SK-N-MC (cell line): ENCODE data around the gene SLC35G4.

Experiments
- DNase-seq: peaks from one replicate; pipeline ENCODE4 v3.0.0-alpha.2; 2011; ENCODE audit warnings: low read depth, low spot score
- H3K27ac ChIP-seq: fragments of 200-600 bp; sonication (generic); 2 replicates; pipeline ENCODE4 v1.5.1; 2016; ENCODE audit warnings: mixed run types
- H3K36me3 ChIP-seq: fragments of 200-600 bp; sonication (generic); 2 replicates; pipeline ENCODE4 v1.6.1; 2017; ENCODE audit warnings: antibody characterized with exemption, low read length, mixed read lengths; ENCODE audit not compliant: insufficient read depth
- H3K4me3 ChIP-seq: fragments of 200-600 bp; sonication (generic); 2 replicates; pipeline ENCODE4 v1.5.1; 2016
- H3K9ac ChIP-seq: fragments of 200-600 bp; sonication (generic); 2 replicates; pipeline ENCODE4 v1.8.0; 2017; ENCODE audit warnings: mixed run types, mixed read lengths; ENCODE audit not compliant: insufficient read length
- H3K9me3 ChIP-seq: fragments of 200-600 bp; sonication (generic); 2 replicates; pipeline ENCODE4 v1.6.1; 2017; ENCODE audit warnings: low read depth, mild to moderate bottlenecking, antibody characterized with exemption, low read length, moderate library complexity, mixed read lengths
- EZH2 ChIP-seq: fragments of 200-600 bp; sonication (generic); IDR thresholded peaks from one replicate; pipeline ENCODE4 v1.6.1; 2017; ENCODE audit warnings: antibody characterized with exemption
- FOXP2 ChIP-seq: optimal IDR thresholded peaks from 2 replicates; pipeline ENCODE3; 2011; ENCODE audit warnings: mild to moderate bottlenecking, moderate library complexity; ENCODE audit not compliant: insufficient read depth; ENCODE audit errors: extremely low read length, control extremely low read depth
- POLR2AphosphoS5 ChIP-seq: IDR thresholded peaks from 2 replicates; pipeline ENCODE4 v1.6.1; 2012; ENCODE audit warnings: mild to moderate bottlenecking, low read depth, low read length, borderline replicate concordance

Gene SLC35G4

DNA sequence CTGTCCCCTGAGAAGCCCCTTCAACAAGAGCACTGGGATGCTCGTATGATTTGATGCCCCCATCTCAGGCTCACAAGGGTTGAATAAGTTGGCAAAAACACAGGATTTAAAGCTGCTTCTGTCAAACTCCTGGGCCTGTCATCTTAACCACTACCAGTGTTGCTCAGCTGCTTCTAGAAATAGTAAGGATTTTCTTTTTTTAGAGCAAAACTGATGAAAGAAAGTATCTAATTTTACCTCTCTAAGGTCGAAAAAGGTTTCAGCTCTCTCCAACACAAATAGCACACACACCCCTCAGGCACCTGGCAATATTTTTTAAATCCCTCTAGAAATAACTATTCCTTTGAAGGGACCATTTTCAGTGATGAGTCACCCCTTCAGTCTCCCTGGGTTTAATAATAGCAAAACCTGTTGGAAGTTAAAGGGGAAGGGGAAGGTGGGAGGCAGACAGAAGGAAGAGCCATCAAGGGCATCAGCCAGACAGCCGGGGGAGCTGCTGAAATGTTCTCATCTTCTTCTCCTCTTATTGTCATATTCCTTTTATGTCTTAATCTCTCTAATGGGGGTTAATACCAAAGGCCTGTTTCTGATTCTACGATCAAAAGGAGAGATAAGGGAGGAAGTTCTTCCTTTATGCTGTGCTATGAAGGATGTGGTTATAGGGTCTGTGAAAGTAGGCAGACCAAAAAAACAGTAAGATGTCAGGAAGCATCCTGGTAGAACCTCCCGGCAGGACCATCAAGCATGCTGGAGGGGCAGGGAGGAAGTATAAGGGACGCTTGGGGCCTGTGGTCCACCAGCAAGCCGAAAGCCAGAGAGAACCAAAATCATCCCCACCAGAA lies 31.9 kb upstream of the SLC35G4 start:
- H3K4me3 ChIP-seq: no peak overlapping the region
- no peak overlapping the region for H3K27ac ChIP-seq
- H3K9me3 ChIP-seq: no peaks in the 10 kb centered on the region
- TF ChIP-seq POLR2AphosphoS5 (no peak), EZH2 (no peak), FOXP2 (no peak)
- no peak for DNase-seq
- H3K9ac ChIP-seq: no peak overlapping the region
- no peaks in the 10 kb centered on the region for H3K36me3 ChIP-seq

DNA sequence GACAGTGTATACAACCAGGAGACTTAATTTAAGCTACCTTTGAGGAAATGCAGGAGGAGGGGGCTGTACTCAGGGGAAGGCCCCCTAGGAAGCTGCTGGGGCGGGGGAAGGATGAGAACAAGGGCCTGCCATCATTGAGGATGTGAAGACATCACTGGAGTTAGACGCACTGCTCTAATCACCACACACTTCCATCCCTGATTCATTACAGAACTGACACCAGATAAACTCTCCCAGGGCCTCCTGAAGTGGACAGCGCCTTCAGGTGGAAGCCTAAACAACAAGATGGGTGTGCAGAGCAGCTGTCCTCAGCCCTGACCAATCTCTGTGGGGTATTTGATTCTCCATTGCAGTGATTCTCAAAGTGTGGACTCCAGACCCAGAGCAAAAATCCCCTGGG lies 30.6 kb upstream of the SLC35G4 start:
- no peak overlapping the region for H3K9ac ChIP-seq
- no peak overlapping the region for H3K4me3 ChIP-seq
- no peaks in the 10 kb centered on the region for H3K9me3 ChIP-seq
- no peak for DNase-seq
- TF ChIP-seq EZH2: no peak
- no peak for TF ChIP-seq FOXP2
- no peak for TF ChIP-seq POLR2AphosphoS5
- no peak overlapping the region for H3K27ac ChIP-seq
- H3K36me3 ChIP-seq: no peaks in the 10 kb centered on the region

DNA sequence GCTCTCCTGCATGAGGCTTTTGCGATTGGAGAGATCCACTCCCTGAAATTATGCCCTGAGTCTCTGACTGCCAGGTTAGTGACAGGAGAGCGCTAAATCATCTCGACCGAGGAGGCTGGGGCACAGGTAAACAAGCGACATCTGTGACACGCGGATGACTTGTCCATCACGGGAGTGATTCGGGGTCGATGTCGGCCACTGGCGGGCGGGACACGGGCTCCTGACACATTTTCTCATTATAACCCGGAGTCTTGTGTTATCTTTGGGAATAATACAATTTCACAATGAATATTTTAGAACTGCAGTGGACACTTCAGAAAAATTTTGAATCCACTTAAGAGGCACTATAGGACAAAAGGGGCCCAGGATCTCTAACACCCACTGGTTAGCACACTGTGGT lies 29.5 kb upstream of the SLC35G4 start:
- no peaks in the 10 kb centered on the region for H3K36me3 ChIP-seq
- no peak overlapping the region for H3K9ac ChIP-seq
- no peak for TF ChIP-seq POLR2AphosphoS5
- no peak for TF ChIP-seq EZH2
- TF ChIP-seq FOXP2: no peak
- no peaks in the 10 kb centered on the region for H3K9me3 ChIP-seq
- no peak overlapping the region for H3K4me3 ChIP-seq
- DNase-seq: no peak
- no peak overlapping the region for H3K27ac ChIP-seq

DNA sequence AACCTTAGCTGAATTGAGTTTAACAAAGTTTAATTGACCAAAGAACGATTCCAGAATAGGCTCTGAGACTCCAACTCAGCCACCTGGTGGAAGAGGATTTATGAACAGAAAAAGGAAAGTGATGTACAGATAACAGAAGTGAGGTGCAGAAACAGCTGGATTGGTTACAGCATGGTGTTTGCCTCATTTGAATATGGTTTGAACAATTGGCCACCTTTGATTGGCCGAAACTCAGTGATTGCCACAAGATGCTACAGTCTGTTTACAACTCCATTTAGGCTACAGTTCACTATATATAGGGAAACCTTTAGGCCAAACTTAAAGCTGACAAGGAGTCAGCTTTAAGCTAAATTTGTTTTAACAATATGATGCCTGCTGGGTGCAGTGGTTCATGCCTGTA lies 28.1 kb upstream of the SLC35G4 start:
- DNase-seq: no peak
- no peak overlapping the region for H3K4me3 ChIP-seq
- H3K27ac ChIP-seq: no peak overlapping the region
- no peak for TF ChIP-seq POLR2AphosphoS5
- no peak for TF ChIP-seq FOXP2
- TF ChIP-seq EZH2: no peak
- no peaks in the 10 kb centered on the region for H3K9me3 ChIP-seq
- H3K9ac ChIP-seq: no peak overlapping the region
- H3K36me3 ChIP-seq: no peaks in the 10 kb centered on the region

DNA sequence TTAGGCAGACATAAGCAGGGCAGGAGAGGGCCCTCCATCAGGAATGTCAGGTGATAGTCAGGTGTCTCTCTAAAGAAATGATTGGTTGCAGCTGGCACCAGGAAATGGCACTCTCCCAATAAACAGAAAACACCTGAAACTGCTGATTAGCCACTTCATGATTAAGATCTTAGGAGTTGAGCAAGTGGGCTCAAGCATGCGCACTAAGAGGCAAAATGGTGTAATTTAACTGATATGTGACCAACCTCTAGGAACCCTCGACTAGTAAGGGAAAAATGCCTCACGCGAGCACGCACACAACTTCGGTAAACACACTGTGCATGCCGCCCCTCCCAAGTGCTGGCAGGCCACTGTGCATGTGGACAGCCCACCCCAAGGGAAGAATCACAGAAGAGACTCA lies 23.8 kb upstream of the SLC35G4 start:
- H3K27ac ChIP-seq: no peak overlapping the region
- H3K9ac ChIP-seq: no peak overlapping the region
- no peaks in the 10 kb centered on the region for H3K36me3 ChIP-seq
- TF ChIP-seq EZH2 (no peak), POLR2AphosphoS5 (no peak), FOXP2 (no peak)
- no peak overlapping the region for H3K4me3 ChIP-seq
- no peaks in the 10 kb centered on the region for H3K9me3 ChIP-seq
- no peak for DNase-seq

DNA sequence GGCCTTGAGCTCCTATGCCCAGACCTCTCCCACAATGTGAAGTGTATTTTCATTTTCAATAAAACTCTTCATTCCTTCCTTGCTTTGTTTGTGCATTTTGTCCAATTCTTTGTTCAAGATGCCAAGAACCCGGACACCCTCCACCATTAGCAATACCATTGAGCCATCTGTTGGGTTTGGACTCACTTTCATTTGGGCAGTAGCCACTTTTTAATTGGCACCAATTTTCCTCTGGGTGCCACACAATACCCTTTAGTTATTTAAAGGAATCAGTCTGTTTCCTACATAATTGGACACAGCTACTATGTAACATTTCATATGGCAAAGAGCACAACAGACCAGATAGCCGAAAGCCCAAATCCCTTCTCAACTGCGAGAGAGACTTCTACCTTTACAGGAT lies 22.5 kb upstream of the SLC35G4 start:
- no peaks in the 10 kb centered on the region for H3K9me3 ChIP-seq
- H3K9ac ChIP-seq: no peak overlapping the region
- TF ChIP-seq EZH2 (no peak), FOXP2 (no peak), POLR2AphosphoS5 (no peak)
- H3K27ac ChIP-seq: no peak overlapping the region
- no peaks in the 10 kb centered on the region for H3K36me3 ChIP-seq
- H3K4me3 ChIP-seq: no peak overlapping the region
- no peak for DNase-seq

DNA sequence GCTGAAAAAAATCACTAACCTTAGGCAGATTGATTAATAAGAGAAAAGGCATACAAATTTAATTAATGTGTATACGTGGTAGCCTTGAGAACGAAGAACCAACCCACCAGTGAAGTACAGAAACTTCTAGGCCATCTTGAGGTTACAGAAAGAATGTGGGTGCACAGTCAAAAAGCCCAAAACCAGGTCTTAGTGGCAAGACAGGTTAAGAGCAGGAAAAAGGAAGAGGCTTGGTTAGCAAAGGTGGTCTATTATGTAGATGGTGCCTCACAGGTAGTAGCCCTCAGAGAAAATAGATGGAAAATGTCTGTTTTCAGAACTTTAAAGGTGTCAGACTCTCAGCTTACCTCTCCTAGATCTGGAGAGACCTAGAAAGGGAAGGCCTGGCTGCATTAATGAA lies 22.0 kb upstream of the SLC35G4 start:
- H3K9me3 ChIP-seq: no peaks in the 10 kb centered on the region
- H3K27ac ChIP-seq: no peak overlapping the region
- no peak for DNase-seq
- no peaks in the 10 kb centered on the region for H3K36me3 ChIP-seq
- TF ChIP-seq POLR2AphosphoS5 (no peak), FOXP2 (no peak), EZH2 (no peak)
- H3K4me3 ChIP-seq: no peak overlapping the region
- no peak overlapping the region for H3K9ac ChIP-seq

DNA sequence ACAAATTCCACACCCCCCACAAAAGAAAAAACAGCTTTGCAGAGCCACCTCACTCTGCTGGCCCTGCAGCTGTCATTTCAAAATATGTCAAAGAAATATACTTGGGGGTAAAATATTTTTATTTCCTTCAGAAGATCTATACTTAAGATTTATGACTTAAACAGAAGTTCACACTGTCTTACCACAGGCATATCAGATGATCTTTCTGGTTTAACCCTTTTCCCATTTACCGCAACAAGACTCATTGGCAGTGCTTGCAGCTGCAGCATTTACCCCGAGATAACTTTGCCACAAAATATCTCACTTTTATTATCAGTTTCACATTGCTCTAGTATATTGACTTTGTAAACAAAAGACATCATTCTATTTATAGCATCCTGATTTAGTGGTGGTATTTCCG lies 21.6 kb upstream of the SLC35G4 start:
- Histone ChIP-seq H3K36me3 (no peaks in the 10 kb centered on the region), H3K27ac (no peak overlapping the region), H3K4me3 (no peak overlapping the region), H3K9me3 (no peaks in the 10 kb centered on the region), H3K9ac (no peak overlapping the region)
- DNase-seq: no peak
- TF ChIP-seq POLR2AphosphoS5 (no peak), EZH2 (no peak), FOXP2 (no peak)

DNA sequence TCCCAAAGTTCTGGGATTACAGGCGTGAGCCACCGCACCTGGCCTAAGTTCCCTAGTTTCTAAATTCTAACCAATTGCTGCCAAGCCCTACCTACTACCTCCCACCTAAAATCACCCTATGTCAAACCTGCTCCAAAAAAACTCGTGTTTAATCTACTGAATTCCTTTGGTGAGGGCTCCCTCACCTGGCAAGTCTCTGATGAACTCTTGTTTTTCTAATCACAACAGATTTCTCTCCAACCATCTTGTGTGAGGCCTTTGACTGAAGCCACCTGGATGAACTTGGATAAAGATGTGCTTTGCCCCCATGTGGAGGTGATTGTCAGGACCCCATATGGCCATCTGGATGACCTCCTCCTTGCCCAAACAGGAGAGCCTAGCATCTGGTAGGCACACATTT lies 17.4 kb upstream of the SLC35G4 start:
- Histone ChIP-seq H3K9ac (no peak overlapping the region), H3K4me3 (no peak overlapping the region), H3K36me3 (no peaks in the 10 kb centered on the region), H3K27ac (no peak overlapping the region), H3K9me3 (no peaks in the 10 kb centered on the region)
- no peak for TF ChIP-seq POLR2AphosphoS5
- no peak for DNase-seq
